AG04450 (cell line): ENCODE results near the gene ERFL. TPM values are rescaled to one million over a fixed set of nuclear protein-coding genes. Genes with fewer than 3 reads are reported as not detected.

ENCODE experiments used
- CTCF ChIA-PET: fragments of 300-600, 350-600 bp; formaldehyde crosslinking; extraction: SDS; loops from one replicate; lab custom pipeline; 2022; ENCODE audit warnings: antibody characterized with exemption, inconsistent platforms; lab: Charles Lee
- POLR2A ChIA-PET: fragments of 350-600 bp; formaldehyde crosslinking; extraction: SDS; loops from one replicate; lab custom pipeline; 2021; ENCODE audit warnings: antibody characterized with exemption, inconsistent platforms; lab: Yijun Ruan, JAX
- DNase-seq: peaks from one replicate; pipeline ENCODE4 v3.0.0-alpha.2; 2011; ENCODE audit warnings: low read depth, low spot score
- H3K27ac ChIP-seq: one replicate; pipeline ENCODE4 v1.5.1; 2012; ENCODE audit warnings: low read depth, low read length, control low read depth
- H3K27me3 ChIP-seq: one replicate; pipeline ENCODE4 v1.6.0; 2012; ENCODE audit warnings: low read length; ENCODE audit not compliant: control insufficient read depth, insufficient read depth
- H3K4me3 ChIP-seq: 2 replicates; pipeline ENCODE4 v1.5.1; 2011; ENCODE audit warnings: mild to moderate bottlenecking, low read depth, low read length, control low read depth
- H3K9me3 ChIP-seq: 2 replicates; pipeline ENCODE4 v1.5.1; 2012; ENCODE audit warnings: low read length; ENCODE audit not compliant: control insufficient read depth, insufficient read depth
- polyA plus RNA-seq: library from polyadenylated mRNA; depleted of rRNA; stranded (reverse); fragments of >200 nt; gene quantifications from 2 replicates; pipeline ENCODE4 v1.2.3, GENCODE V29; 2011
- TF ChIP-seq, protein P1 (sequence below): IDR thresholded peaks from 2 replicates; pipeline ENCODE4 v1.5.1; 2011; ENCODE audit warnings: low read depth, low read length, control low read depth, inconsistent platforms

Gene ERFL
- polyA plus RNA-seq, 1 experiment, result not detected

DNA sequence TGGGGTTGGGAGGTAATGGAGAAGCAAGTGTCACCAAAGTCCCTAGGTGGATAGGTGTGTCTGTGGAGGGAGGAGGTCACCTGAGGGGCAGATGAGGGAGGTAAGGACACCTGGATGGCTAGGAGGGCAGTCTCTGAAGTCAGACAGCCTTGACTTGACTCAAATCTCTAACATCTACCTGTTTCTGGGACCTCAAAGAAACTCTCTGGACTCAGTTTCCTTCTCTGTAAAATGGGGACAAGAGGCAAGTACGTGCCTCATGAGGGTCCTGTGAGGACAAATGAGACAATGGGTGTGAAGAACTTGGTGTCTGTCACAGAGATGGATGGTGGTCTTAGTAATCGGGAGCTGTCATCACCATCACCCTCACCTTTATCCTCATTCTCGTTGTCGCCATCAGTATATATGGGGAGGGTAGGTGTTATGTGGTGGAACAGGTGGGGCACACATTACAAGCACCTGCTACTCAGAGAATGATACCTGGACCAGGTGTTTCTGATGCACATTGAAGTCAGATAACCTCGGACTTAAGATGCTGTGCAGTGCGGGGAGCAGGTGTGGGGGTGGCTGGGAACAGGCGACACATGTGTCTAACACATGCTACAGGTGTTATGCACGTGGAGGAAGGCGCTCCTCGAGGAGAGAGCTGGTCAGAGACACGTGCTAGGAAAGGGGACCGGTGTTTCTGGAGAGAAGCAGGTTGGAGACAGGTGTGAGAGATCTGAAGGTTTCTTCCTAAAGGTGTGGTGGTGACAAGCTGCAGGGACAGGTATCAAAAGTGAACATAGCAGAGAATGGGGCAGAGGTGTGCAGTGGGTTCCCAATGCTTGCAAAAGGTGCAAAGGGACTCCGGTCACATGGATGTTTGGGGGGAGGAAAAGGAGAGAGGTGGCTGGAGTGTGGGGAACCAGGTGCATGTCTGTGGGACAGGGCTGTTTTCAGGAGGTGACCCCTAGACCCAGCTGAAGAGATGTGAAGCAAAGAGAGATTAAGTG lies 3.8 kb downstream of the ERFL start:
- H3K4me3 ChIP-seq, result no peak overlapping the region
- H3K27me3 ChIP-seq, result peaks cover 64% of the 10 kb centered on the region
- ChIA-PET CTCF (no interaction called here), POLR2A (no interaction called here)
- H3K27ac ChIP-seq, result no peak overlapping the region
- no peak for DNase-seq
- TF ChIP-seq, protein P1, sequence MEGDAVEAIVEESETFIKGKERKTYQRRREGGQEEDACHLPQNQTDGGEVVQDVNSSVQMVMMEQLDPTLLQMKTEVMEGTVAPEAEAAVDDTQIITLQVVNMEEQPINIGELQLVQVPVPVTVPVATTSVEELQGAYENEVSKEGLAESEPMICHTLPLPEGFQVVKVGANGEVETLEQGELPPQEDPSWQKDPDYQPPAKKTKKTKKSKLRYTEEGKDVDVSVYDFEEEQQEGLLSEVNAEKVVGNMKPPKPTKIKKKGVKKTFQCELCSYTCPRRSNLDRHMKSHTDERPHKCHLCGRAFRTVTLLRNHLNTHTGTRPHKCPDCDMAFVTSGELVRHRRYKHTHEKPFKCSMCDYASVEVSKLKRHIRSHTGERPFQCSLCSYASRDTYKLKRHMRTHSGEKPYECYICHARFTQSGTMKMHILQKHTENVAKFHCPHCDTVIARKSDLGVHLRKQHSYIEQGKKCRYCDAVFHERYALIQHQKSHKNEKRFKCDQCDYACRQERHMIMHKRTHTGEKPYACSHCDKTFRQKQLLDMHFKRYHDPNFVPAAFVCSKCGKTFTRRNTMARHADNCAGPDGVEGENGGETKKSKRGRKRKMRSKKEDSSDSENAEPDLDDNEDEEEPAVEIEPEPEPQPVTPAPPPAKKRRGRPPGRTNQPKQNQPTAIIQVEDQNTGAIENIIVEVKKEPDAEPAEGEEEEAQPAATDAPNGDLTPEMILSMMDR, result no peak
- peaks cover 8% of the 10 kb centered on the region for H3K9me3 ChIP-seq

DNA sequence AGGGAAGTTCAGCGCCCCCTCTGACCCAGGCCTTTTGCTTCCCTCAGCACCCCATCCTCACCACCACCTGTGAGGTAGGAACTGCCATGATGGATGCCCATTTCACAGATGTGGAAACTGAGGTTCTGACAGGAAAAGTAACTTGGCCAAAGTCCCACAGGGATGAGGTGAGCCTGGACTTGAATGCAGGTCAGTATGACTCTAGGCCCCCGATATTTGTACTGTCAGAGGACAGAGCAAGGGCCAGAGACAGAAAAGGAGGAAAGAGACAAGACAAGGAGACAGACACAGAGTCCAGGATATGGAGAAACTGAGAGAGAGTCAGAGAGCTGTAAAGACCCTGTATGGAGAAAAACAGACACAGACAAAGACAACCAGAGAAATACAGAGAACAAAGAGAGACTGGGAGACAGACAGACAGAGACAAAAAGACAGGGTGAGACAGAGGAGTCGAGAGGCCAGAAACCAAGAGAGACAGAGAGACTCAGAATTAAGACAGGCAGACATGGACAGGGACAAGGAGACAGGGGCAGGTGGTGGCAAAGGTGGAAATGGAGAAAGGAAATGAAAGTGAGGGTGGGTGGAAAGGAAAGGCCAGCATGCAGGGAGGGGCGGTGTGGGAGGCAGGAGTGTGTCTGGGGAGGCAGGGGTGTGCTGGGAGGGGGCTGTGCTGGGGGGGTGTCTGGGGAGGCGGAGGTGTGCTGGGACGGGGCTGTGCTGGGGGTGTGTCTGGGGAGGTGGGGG lies 5.0 kb downstream of the ERFL start:
- DNase-seq, result no peak
- Histone ChIP-seq H3K4me3 (no peak overlapping the region), H3K27me3 (peaks cover 60% of the 10 kb centered on the region), H3K9me3 (peaks cover 8% of the 10 kb centered on the region), H3K27ac (no peak overlapping the region)
- POLR2A ChIA-PET, result no interaction called here
- CTCF ChIA-PET, result no interaction called here
- TF ChIP-seq, protein P1, result no peak

DNA sequence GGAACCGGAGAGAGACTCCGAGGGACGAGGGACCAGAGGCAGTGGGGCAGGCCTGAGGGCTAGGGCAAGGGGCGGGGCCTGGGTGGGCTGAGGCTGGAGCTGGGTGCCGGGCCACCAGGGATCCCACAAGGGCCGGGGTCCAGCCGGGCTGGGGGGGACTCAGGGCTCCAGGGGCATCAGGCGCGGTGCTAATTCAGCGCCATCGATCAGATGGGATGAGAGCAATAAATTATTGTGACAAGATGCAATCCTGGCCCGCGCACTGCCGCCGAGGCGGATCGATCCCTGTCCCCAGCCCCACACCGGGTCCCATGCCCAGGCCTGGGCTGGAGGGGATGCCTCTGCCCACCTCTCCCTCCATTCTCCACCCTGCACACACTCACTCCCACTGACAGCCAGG lies 5.7 kb downstream of the ERFL start:
- no peak for DNase-seq
- Histone ChIP-seq H3K27ac (no peak overlapping the region), H3K9me3 (peaks cover 8% of the 10 kb centered on the region), H3K4me3 (no peak overlapping the region), H3K27me3 (peaks cover 64% of the 10 kb centered on the region)
- ChIA-PET POLR2A (no interaction called here), CTCF (no interaction called here)
- TF ChIP-seq, protein P1, result no peak

DNA sequence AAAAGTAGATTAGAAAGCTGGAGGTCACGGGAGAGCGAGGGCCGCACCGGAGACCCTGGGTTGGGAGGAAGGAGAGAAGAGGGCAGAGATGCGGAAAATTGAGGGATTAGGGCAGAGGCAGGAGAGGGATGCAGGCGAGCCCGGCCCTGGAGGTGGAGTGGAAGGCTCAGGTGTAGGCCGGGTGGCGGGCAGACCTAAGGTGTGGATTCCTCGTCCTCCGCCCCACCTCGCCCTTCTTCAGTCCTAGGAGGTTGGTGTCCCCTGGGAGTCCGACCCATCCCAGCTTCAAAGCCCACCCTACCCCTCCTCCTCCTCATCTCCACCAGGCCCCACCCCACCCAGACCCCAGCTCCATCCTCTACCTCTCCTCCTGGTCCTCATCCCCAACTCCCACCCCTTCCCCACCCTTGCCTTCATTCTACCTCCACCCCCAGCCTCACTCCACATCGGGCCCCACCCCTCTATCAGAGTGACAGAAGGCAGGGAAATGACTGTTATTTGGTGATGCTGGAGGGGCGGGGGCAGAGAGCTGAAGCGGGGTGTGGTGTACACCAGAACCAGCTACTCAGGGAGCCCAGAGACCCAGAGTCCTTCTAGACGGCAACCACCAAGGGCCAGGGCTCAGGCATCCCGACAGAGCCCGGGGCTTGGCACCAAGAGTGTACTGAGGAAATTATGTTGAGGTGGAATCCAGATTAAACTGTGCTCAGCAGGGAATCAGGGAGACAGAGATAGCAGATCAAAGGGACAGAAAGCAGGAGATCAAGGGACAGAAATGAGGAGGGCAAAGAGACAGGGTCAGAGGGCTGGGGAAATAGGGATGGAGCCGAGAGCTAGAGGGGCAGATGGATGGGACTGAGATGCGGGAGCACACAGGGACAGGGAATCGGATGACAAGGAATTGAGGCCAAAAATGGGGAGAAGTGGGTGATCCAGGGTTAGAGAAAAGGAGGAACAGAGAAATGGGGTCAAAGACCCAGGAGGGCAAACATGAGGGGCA lies 6.4 kb downstream of the ERFL start:
- Histone ChIP-seq H3K27ac (no peak overlapping the region), H3K9me3 (peaks cover 8% of the 10 kb centered on the region), H3K4me3 (no peak overlapping the region), H3K27me3 (peaks cover 64% of the 10 kb centered on the region)
- TF ChIP-seq, protein P1, result no peak
- CTCF ChIA-PET, result no interaction called here
- DNase-seq, result no peak
- POLR2A ChIA-PET, result no interaction called here
